Effector CD8-positive, alpha-beta T cell (primary cell): ENCODE data around the gene PTPRJ.

Source experiments
- DNase-seq: peaks from one replicate; lab custom pipeline; 2025; lab: John Stamatoyannopoulos, UW

Gene PTPRJ

DNA sequence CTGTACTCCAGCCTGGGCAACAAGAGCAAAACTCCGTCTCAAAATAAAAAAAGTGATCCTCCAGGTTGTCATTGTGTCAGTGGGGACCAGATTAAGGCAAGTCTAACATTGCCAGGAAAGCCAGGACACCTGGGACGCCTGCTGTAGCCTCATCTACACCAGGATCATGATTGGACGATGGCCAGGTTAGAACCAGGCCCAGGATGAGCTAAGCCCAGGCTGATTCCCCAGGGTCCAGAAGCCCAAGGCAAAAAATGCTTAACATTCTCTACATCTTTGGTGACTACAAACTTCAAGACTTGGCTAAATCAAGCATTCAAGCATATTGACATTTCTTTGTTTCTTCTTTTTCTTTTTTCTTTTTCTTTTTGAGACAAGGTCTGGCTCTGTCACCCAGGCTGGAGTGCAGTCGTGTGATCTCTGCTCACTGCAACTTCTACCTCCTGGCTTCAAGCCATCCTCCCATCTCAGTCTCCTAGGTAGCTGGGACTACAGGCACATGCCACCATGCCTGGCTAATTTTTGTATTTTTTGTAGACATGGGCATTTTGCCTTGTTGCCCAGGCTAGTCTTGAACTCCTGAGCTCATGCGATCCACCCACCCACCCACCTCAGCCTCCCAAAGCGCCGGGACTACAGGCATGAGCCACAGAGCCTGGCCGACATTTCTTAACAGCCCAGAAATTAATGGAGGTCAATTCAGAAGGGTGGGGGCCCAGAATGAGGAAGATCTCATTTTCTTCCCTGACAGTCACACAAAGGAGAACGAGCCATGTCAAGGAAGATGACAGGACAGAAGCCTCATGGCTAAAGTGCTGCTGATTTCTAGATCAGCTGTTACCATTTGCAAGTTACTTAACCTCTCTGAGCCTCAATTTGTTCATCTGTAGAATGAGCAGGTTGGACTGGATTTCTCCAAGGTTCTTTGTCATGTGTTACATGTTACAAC, 12.5 kb upstream of the PTPRJ start:
- no peak for DNase-seq

DNA sequence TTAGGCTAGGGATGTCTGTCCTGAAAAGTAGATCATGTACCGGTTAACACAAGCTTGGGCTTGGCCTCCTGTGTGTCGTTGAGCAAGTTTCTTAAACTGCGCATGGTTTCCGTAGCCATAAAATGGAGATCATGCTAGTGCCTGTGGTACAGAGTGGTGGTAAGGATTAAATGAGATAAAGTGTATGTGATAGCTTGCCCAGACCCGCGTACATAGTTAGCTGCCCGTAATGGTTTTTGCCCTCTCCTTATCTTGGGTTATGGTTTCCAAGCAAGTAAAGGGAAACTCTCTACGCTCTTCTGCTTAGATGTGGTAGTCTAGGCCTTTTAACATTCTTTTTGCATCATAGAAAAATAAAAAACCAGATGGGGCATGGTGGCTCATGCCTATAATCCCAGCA, 11.0 kb upstream of the PTPRJ start:
- DNase-seq = no peak

DNA sequence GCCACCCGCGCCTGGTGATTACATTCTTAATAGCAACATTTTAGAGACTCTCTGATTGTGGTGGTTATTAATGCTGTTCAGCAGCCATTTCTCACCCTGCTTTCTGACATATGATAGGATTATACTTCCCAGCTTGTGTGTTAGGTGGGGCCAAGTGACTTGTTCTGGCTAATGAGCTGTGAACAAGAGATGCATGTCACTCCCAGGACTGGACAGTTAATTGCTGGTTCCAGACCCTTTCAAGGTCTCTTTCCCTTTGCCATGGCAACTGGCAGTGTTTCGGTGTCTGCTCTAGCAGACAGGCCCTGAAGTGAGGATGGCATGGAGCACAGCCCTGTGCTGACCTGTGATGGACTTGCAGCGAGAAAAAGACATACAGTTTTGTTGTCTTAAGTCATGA, 8.9 kb upstream of the PTPRJ start:
- DNase-seq = no peak

DNA sequence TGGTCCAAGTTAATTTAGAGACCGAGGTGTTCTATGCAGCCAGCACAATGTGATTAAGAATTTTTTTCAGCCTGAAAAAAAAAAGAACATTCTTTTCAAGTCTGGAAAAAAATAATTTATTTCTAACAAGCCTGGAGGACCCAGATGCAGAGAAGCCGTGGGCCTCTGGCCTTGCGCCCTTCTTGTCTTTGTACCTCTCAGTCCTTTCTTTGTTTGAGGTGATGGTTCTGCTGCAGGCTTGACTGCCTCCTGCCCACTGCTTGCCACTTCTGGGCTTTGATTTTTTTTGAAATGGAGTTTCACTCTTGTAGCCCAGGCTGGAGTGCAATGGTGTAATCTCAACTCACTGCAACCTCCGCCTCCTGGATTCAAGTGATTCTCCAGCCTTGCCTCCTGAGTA, 7.2 kb upstream of the PTPRJ start:
- DNase-seq = no peak

DNA sequence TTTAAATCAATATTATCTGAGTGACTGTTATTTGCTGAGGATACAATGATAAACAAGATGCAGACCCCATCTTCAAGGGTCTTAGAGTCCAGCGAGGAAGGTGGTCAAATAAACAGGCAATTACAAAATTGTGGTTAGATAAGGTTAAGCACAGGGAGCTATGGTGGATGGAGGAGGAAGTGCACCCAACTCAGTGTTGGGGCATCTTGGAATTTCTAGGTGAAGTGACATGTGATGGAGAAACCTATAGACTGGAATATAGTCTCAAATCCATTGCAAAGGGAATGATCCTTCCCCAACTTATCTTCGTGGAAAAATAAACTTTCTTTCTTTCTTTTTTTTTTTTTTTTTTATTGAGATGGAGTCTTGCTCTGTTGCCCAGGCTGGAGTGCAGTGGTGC, 3.4 kb upstream of the PTPRJ start:
- DNase-seq = no peak

DNA sequence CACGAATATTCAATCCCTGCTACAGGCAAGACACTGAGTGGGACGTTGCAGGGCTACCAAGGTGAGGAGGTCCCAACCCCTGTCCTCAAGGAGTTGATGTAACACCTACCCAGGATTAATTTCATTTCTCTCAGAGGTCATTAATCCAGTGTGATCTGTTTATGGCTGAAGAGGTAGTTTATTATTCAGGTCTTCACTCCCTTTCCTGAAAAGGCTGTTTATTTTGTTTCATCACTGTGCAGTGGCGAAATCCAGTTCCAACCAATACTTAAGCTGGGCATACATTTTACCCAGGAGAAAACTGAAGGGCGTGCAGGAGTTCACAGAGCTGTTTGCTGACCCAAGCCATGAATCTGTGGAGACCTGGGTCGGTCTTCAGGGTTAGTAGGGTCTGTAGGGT, 2.7 kb upstream of the PTPRJ start:
- DNase-seq = no peak

DNA sequence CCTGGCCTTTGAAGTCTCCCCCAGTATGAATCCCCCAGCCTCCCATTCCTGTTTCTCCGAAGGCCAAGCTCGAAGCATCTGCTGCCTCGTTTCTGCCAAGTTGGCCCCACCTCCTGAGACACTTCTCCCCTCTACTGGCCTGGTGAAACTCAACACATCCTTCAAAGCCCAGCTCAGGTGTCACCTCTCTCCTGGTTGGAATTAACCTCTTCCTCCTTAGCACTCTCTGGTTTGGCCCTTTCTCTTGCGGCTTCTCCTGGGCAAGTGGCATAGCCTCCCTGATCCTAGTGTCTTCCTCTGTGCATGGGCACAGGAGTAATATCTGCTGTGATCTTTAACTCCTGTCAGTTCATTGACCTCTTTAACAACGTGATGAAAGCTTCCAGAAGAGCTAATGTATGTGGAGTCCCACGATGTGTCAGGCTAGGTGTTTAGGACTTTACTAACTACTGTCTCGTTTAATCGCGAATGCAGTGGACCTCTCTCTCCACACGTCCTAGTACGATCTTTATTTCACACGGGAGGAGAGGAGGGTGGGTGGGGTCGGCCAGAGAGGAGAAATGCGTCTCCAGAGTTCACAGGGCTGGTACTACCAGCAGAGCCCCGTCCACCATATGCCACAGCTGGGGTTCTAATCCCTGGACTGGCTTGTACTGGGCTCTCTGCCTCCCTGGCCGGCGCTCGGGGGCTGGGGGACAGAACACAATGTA, 826 bp upstream of the PTPRJ start:
- DNase-seq = no peak

DNA sequence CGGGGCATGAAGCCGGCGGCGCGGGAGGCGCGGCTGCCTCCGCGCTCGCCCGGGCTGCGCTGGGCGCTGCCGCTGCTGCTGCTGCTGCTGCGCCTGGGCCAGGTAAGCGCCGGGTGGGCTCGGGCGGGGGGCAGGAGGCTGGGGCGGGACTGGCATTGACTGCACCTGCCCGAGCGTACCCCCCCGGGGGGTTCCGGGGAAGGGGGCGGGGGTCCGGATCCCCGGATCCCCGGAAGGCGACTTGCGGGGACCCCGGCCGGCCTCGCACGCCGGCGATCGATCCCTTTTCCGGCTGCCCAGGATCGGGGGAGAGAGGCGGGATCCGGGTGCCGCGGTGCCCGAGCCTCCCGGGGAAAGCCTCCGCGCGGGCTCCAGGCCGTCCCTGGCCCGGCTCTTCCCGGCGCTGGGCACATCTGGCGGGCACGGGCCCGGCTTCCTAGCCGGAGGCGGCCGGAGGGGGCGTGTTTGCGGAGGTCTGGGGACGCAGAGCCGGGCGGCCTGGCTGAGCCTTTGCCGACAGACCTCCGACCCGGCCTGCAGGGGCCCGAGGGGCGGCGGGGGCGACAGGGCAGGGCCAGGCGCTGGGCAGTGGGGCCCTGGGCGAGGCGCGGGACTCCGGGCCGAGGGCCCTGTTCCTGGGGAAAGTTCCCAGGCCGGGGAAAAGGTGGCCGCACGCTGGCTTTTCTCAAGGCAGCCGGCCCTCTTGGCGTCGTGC, 705 bp downstream of the PTPRJ start:
- DNase-seq = no peak

DNA sequence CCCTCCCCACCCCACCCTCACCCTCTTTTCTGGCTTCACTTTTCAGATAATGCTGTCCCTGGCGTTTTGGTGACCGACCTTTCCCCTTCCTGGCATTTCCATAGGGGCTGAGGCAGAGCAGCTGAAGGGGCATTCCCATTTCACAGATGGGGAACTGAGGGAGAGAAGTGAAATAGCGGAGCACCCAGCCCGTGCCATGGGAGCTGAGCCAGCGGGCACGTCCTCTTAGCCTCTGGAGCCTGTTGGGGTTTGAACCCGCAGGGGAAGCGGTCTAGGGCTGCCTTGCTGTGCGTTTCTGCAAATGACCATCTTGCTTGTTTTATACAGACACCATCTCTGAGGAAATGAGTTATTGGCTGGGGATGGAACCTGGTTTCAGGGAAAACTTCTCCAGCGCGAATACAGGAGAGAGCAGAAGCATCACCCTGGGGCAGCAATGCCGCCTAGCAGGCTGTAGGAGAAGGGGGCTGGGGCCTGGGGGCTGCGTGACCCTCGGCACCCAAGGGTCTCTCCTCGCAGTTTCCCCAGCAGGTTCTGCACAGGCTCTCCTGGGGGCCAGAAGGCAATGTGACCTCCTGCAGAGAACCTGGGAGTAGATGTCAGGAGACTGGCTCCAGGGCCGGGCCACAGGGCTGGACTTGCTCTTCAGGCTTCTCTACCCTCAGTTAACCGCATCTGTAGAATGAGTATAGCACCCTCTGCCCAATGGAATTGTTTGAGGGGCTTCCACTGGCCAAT, 1.5 kb downstream of the PTPRJ start:
- DNase-seq = no peak

DNA sequence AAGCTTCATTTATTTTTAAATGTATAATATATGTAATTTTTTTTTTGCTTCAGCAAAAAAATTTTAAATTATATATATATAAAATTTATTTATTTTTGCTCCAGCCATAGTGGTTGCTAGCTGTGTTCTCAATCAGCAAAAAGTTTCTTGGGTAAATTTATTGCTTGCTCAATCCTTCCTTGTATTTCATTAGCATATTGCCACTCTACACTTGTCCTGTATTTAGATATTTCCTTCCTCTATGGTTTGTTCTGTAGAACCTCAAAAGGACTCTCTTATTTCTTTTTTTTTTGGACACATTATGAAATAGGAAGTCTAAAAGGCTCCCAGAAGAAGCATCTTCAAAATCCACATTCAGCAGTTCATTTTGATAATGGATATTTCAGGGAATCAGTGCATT, 2.3 kb downstream of the PTPRJ start:
- DNase-seq = no peak

DNA sequence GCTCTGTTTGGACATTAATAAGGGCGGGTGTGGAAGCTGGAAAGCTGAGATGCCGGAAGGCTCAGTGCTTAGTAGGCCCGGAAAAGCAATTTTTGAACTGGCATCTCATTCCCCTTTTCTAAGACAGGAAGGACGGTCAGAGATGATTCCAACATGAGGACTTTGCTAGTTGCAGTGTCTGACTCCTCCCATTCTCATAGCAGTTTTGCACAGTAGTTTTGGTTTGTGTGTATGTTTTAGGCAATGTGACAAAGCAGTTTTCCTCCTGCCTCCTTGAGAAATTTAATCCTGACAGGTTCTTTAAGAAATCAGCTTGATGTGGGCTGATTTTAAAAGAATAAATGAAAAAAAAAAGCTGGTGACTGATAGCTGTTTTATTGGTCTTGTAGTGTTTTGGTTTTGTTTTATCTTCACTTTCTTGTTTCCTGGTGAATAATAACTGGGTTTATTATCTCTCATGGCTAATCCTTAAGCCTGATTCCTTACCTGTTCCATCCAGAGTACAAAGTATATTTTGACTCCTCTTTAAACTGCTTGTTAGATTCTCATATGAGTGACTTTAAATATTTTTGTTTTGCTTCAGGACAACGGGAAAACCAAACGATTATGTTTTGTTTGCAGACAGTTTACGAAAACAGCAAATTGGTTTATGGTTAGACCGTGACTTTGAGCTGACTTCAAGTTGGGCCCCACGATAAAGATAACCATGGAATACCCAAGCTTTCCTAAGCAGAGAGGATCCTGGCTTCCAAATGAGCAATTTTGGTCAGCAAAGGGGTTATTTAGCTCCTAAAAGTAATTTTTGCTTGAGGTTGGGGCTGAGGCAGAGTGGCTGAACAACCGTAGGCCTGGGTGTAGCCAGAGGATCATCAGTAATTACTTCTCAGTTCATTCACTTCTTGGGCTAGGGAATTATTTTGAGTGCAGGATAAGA, 3.4 kb downstream of the PTPRJ start:
- DNase-seq = no peak

DNA sequence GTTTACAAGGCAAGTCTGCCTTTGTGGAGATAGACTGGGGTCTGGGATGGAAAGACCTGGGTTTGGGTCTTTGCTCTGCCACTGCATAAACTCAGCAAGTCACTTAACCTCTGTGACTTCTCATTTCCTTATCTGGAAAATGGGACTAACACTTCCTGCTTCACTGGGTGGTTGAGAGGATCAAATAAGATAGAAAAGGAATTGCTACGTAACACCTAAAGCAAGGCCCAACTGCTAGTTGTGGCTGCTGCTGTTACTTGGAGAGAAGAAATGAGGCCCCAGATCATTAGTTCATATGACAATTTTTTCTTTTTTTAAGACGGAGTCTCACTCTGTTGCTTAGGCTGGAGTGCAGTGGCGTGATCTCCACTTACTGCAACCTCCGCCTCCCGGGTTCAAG, 5.9 kb downstream of the PTPRJ start:
- no peak for DNase-seq

DNA sequence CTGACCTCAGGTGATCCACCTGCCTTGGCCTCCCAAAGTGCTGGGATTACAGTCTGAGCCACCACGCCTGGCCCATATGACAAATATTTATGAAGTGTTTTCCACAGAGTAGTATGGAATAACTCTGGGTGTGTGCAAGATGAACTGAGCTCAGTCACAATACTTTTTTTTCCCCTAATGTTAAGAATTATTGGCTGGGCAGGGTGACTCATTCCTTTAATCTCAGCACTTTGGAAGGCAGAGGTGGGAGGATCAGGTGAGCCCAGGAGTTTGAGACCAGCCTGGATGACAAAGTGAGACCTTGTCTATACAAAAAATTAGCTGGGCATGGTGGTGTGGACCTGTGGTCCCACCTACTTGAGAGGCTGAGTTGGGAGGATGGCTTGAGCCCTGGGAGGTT, 6.4 kb downstream of the PTPRJ start:
- DNase-seq = no peak

DNA sequence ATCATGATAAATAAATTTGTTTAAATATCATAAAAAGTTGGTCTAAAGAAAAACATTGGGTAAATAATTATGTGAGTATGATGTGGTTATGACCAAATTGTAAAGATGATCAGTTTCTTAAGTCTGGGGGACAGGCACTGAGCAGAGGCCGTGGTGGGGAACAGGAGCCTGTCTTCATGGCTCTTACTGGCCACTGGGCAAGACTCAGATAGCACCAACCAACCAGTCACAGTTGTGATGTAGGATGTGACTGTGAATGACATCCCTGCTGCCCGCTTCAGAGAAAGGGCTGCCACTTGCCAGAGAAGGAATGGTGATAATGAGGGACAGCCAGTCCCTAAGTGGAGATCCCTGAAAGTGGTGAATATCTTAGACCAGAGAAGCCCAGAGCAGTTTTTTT, 7.0 kb downstream of the PTPRJ start:
- no peak for DNase-seq

DNA sequence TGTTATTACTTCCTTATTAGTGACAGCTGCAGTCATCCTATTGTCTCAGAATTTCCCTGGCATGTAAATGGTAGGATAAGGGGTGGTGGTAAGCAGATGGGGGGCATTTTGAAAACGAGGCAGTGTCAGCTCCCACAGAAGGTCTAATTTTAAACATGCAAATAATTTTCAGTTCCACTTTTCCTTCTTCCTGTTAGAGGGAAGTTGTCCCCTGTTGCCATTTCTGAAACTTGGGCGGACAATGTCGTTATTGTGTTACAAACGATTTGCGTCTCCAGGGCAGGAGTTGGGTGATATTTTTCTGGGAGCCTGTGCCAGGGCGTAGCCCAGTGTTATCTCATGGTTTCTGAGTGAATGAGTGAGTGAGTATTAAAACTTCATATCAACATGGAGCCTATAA, 7.4 kb downstream of the PTPRJ start:
- no peak for DNase-seq

DNA sequence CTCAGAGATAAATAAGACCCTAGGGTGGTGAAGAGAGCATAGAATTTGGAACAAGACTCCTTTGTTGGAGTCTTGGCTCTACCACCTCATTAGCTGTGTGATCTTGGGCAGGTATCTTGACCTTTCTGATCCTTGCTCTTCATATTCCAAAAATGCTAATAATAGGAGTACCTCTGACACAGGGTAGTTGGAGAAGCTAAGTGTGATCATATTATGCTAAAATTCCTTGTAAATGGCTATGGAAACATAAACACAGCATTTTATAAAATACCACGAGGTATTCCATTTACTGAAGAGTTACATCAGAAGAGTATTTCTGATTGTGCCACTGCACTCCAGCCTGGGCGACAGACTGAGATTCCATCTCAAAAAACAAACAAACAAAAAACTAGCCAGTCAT, 9.4 kb downstream of the PTPRJ start:
- no peak for DNase-seq

DNA sequence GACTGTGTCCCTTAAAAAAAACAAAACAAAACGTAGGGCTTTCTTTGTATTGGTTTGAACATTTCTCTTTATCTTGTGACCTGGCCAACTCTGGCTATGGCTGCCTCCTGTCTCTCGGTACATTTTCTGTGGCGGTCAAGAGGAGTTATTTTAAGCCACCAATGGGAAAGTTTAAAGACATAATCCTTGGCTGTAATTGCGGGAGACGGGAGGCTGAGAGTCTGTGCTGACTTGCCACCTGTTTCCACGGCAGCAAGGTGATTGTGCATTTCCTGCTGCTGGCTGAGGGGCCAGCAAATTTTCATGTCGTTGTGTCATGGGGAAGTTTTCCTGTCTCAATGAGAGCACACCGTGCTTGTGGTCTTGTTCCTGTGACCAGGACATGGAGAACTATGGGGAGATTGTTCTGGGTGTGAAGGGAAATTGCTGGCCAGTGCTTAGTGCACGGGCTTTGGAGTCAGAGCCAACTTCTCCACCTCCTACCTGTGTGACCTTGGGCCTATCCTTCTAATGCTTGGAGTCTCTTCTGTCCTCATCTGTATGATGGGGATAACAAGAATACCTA, 11.0 kb downstream of the PTPRJ start:
- DNase-seq = no peak

DNA sequence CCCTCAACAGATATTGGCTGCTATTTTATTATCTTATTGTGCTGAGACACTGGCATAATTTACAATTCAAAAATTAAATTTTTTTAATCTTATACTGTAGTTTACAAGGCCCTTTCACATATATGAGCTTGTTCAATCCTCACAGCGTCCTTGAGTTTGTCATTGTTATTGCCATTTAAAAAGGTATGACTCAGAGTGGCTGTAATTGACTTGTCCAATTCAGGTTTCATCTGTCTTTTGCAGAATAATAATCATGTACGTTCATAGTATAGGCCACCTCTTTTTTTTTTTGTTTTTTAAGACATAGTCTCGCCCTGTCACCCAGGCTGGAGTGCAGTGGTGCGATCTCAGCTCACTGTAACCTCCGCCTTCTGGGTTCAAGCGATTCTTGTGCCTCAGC, 11.5 kb downstream of the PTPRJ start:
- DNase-seq = no peak

DNA sequence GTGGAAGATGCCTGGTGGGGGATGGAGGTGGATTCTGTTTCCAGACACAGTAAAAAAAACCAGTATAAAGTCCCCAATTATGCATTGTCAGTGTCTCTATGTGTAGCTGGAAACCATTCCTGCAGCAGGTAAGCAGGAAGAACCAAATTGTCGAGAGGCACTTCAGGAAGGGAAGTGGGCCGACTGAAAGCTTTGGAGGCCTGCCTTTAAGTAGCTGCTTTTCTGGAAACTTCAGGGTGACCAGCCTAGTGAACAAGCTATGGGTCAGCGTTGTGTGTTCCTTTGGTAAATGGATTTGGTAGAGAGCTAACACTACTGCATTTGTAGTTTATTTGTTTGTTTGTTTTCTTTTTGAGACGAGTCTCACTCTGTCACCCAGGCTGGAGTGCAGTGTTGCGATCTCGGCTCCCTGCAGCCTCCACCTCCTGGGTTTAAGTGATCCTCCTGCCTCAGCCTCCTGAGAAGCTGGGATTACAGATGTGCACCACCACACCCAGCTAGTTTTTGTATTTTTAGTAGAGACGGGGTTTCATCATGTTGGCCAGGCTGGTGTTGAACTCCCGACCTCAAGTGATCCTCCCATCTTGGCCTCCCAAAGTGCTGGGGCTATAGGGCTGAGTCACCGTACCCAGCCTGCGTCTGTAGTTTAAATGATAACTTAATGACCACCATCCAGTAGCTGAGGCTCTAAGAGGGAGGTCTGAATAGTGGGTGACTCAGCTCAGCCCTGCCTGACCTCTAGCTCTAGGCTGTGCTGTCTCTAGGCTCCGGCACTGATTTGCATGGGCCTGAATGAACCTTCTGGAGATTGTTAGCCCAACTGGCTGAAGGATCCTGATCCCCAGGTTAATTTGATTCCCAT, 12.8 kb downstream of the PTPRJ start:
- DNase-seq = no peak

DNA sequence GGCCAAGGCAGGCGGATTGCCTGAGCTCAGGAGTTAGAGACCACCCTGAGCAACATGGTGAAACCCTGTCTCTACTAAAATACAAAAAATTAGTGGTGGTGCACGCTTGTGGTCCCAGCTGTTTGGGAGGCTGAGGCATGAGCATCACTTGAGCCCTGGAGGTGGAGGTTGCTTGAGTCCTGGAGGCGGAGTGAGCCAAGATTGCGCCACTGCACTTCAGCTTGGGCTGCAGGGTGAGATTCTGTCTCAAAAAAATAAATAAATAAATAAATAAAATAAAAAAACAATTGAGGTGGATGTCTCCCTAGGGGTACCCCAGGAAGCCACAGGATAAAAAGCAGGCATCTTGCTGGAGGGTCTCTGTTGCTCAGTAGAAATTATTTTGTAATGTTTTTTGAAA, 14.1 kb downstream of the PTPRJ start:
- DNase-seq = no peak
